Measurements from ENCODE around the gene PPM1K.

The PPM1K gene

DNA sequence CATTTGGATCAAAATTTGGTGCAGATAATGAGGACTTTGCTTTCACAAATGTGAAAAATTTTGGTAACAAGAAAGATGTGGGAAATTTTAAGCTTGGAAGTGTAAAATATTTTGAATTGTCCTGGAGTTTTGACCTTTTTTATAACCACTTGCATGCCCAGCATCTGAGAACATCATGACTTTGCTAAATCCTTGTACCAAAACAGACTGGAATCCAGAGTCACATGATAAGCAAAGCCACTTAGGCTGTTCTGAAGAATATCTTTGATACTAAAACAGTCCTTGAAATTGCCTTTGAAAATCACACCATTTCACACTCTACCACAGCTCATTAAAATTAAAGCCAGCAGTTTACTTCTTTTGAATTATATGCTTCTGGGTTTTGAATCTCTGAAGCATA lies 2.5 kb upstream of the PPM1K start:
- no peak for DNase-seq (ENCODE audit: low read depth in 1 of 2, low spot score in 1 of 2)
- Histone ChIP-seq H3K27me3 (ENCODE audit: insufficient read depth, poor library complexity, severe bottlenecking) (no peaks in the 10 kb centered on the region), H3K27ac (replicated peaks) (no peak overlapping the region), H3K4me3 (replicated peaks; ENCODE audit: insufficient read depth, low read length) (no peak overlapping the region)
- TF ChIP-seq, protein P1, sequence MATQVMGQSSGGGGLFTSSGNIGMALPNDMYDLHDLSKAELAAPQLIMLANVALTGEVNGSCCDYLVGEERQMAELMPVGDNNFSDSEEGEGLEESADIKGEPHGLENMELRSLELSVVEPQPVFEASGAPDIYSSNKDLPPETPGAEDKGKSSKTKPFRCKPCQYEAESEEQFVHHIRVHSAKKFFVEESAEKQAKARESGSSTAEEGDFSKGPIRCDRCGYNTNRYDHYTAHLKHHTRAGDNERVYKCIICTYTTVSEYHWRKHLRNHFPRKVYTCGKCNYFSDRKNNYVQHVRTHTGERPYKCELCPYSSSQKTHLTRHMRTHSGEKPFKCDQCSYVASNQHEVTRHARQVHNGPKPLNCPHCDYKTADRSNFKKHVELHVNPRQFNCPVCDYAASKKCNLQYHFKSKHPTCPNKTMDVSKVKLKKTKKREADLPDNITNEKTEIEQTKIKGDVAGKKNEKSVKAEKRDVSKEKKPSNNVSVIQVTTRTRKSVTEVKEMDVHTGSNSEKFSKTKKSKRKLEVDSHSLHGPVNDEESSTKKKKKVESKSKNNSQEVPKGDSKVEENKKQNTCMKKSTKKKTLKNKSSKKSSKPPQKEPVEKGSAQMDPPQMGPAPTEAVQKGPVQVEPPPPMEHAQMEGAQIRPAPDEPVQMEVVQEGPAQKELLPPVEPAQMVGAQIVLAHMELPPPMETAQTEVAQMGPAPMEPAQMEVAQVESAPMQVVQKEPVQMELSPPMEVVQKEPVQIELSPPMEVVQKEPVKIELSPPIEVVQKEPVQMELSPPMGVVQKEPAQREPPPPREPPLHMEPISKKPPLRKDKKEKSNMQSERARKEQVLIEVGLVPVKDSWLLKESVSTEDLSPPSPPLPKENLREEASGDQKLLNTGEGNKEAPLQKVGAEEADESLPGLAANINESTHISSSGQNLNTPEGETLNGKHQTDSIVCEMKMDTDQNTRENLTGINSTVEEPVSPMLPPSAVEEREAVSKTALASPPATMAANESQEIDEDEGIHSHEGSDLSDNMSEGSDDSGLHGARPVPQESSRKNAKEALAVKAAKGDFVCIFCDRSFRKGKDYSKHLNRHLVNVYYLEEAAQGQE (IDR thresholded peaks at IDR 0.05; ENCODE audit: insufficient replicate concordance, low read depth) = no peak
- no peak for TF ChIP-seq SPI1 (IDR thresholded peaks at IDR 0.05; ENCODE audit: borderline replicate concordance, low read depth)
- TF ChIP-seq, protein P2, sequence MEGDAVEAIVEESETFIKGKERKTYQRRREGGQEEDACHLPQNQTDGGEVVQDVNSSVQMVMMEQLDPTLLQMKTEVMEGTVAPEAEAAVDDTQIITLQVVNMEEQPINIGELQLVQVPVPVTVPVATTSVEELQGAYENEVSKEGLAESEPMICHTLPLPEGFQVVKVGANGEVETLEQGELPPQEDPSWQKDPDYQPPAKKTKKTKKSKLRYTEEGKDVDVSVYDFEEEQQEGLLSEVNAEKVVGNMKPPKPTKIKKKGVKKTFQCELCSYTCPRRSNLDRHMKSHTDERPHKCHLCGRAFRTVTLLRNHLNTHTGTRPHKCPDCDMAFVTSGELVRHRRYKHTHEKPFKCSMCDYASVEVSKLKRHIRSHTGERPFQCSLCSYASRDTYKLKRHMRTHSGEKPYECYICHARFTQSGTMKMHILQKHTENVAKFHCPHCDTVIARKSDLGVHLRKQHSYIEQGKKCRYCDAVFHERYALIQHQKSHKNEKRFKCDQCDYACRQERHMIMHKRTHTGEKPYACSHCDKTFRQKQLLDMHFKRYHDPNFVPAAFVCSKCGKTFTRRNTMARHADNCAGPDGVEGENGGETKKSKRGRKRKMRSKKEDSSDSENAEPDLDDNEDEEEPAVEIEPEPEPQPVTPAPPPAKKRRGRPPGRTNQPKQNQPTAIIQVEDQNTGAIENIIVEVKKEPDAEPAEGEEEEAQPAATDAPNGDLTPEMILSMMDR (IDR thresholded peaks at IDR 0.05; ENCODE audit: insufficient read depth, low read length) = no peak
- TF ChIP-seq POLR2AphosphoS5 (IDR thresholded peaks at IDR 0.05; ENCODE audit: low read depth) = no peak
- TF ChIP-seq GABPA (IDR thresholded peaks at IDR 0.05; ENCODE audit: low read depth) = no peak

GRCh38 chr4:88285235-88285653 lies 883 bp upstream of the PPM1K start:
- Histone ChIP-seq H3K27me3 (ENCODE audit: insufficient read depth, poor library complexity, severe bottlenecking) (no peaks in the 10 kb centered on the region), H3K4me3 (replicated peaks; ENCODE audit: insufficient read depth, low read length) (peak overlapping the region; percentile 81), H3K27ac (replicated peaks) (peak overlapping the region; percentile 43)
- no peak for DNase-seq (ENCODE audit: low read depth in 1 of 2, low spot score in 1 of 2)
- TF ChIP-seq POLR2AphosphoS5 (IDR thresholded peaks at IDR 0.05; ENCODE audit: low read depth) (no peak), GABPA (IDR thresholded peaks at IDR 0.05; ENCODE audit: low read depth) (no peak)

DNA sequence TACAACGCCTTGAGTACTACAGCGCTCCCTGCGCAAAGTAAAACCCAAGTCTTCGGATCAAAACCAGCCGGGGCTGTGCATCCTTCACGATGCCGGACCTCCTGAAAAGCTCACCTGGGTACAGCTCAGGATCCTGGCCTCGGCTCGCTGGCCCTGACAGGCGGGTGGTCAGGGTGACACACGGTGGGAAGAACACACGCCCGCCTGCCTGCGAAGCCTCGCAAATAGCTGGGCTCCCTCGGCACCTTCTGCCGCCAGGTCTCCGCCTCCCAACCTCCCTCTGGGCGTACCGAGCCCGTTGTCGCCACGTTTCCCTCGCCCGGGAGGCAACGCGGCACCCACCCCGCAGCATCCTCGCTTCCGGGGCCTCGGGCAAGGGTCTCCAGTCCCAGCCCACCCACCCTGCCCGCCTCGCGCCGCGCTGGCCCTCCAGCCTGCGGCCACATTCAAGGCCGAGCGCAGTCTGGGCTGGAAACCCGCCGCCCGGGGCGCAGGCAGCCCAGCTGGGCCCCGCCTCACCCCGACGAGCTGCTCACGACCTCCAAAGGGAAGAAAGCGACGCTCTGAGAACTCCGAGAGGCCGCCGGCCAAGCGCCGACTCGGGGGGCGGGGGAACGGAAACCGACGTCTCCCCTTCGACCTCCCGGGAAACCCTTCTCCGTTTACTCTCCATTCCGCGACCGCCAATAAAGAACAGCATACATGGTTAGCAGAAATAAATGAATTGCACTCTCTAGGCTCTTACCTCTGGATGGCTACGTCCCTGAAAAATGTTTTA lies 511 bp downstream of the PPM1K start:
- no peaks in the 10 kb centered on the region for H3K27me3 ChIP-seq (ENCODE audit: insufficient read depth, poor library complexity, severe bottlenecking)
- H3K27ac ChIP-seq (replicated peaks) = peak overlapping the region; percentile 67
- DNase-seq (ENCODE audit: low read depth in 1 of 2, low spot score in 1 of 2) = peak in 1 of 2 experiments; percentile 43
- TF ChIP-seq, protein P1 (IDR thresholded peaks at IDR 0.05; ENCODE audit: insufficient replicate concordance, low read depth) = no peak
- TF ChIP-seq GABPA (IDR thresholded peaks at IDR 0.05; ENCODE audit: low read depth) (no peak), POLR2AphosphoS5 (IDR thresholded peaks at IDR 0.05; ENCODE audit: low read depth) (no peak), SPI1 (IDR thresholded peaks at IDR 0.05; ENCODE audit: borderline replicate concordance, low read depth) (no peak)
- TF ChIP-seq, protein P2 (IDR thresholded peaks at IDR 0.05; ENCODE audit: insufficient read depth, low read length) = no peak
- peak overlapping the region; percentile 81 for H3K4me3 ChIP-seq (replicated peaks; ENCODE audit: insufficient read depth, low read length)

DNA sequence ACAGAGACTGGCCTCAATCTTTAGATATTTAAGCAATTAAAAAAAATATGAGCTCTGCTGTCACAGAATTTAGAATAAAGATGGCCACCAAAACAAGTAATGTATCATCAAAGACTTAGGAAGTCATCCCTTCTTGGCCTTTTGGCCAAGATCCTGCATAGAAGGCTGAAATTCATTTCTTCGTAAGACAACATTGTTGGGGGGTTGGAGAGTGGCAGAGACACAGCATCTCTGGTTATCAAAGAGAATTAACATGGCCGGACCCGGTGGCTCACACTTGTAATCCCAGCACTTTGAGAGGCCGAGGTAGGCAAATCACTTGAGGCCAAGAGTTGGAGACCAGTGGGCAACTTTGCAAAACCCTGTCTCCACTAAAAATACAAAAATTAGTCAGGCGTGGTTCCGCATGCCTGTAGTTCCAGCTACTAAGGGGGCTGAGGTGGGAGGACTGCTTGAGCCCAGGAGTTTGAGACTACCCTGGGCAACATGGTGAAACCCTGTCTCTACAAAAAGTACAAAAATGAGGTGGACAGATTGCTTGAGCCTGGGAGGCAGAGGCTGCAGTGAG lies 4.0 kb downstream of the PPM1K start:
- no peak overlapping the region for H3K27ac ChIP-seq (replicated peaks)
- DNase-seq (ENCODE audit: low read depth in 1 of 2, low spot score in 1 of 2) = no peak
- H3K27me3 ChIP-seq (ENCODE audit: insufficient read depth, poor library complexity, severe bottlenecking) = no peaks in the 10 kb centered on the region
- TF ChIP-seq SPI1 (IDR thresholded peaks at IDR 0.05; ENCODE audit: borderline replicate concordance, low read depth) (no peak), GABPA (IDR thresholded peaks at IDR 0.05; ENCODE audit: low read depth) (no peak), POLR2AphosphoS5 (IDR thresholded peaks at IDR 0.05; ENCODE audit: low read depth) (no peak)
- TF ChIP-seq, protein P2 (IDR thresholded peaks at IDR 0.05; ENCODE audit: insufficient read depth, low read length) = no peak
- TF ChIP-seq, protein P1 (IDR thresholded peaks at IDR 0.05; ENCODE audit: insufficient replicate concordance, low read depth) = no peak
- H3K4me3 ChIP-seq (replicated peaks; ENCODE audit: insufficient read depth, low read length) = no peak overlapping the region
